CD4-positive, alpha-beta T cell (primary cell): Measurements from ENCODE around the gene SCRN1. TPM values are rescaled to one million over a fixed set of nuclear protein-coding genes. Genes with fewer than 3 reads are reported as not detected.

Experiments
- ATAC-seq: fragments of 200-7000 bp; cut with Tn5 transposase; one replicate; pipeline ENCODE4 v1.10.0; 2022; ENCODE audit warnings: mild to moderate bottlenecking; ENCODE audit not compliant: poor library complexity
- CTCF ChIA-PET: fragments of 350-600 bp; sonication (Branson Sonifier 250); formaldehyde crosslinking; loops from one replicate; lab custom pipeline; 2021; ENCODE audit warnings: antibody characterized with exemption, inconsistent platforms; lab: Charles Lee
- POLR2A ChIA-PET: fragments of 350-600 bp; sonication (Branson Sonifier 250); formaldehyde crosslinking; loops from one replicate; lab custom pipeline; 2021; ENCODE audit warnings: antibody characterized with exemption, inconsistent platforms; lab: Charles Lee
- DNase-seq, 14 experiments: peaks; one replicate each; pipeline ENCODE4 v3.0.0-alpha.2; 2013 to 2020; ENCODE audit warnings: mixed read lengths in 2 of 14
- H3K27ac ChIP-seq, 2 donors: one replicate each; pipeline versions ENCODE4 v1.5.1 to v1.7.0; 2013; ENCODE audit warnings: low read length in 2 of 2, low read depth in 1 of 2, mild to moderate bottlenecking in 1 of 2
- H3K27me3 ChIP-seq, 2 experiments: 1 replicate in 1 of 2; 2 replicates in 1 of 2; pipeline versions ENCODE4 v1.6.1 to v1.7.0; 2013; ENCODE audit warnings: low read length in 2 of 2, control low read depth in 1 of 2, mild to moderate bottlenecking in 1 of 2, moderate library complexity in 1 of 2; ENCODE audit not compliant: insufficient read depth in 2 of 2, control insufficient read depth in 1 of 2
- H3K36me3 ChIP-seq: one replicate; pipeline ENCODE4 v1.6.1; 2013; ENCODE audit warnings: low read length, control low read depth; ENCODE audit not compliant: insufficient read depth
- H3K4me1 ChIP-seq: one replicate; pipeline ENCODE4 v1.6.1; 2013; ENCODE audit warnings: low read length, control low read depth; ENCODE audit not compliant: insufficient read depth
- H3K4me3 ChIP-seq: one replicate; pipeline ENCODE4 v1.5.1; 2013; ENCODE audit warnings: mild to moderate bottlenecking, low read length, moderate library complexity
- H3K9me3 ChIP-seq, 2 experiments: 1 replicate in 1 of 2; 2 replicates in 1 of 2; pipeline versions ENCODE4 v1.6.1 to v1.7.0; 2013; ENCODE audit warnings: low read length in 2 of 2, mild to moderate bottlenecking in 2 of 2, control low read depth in 1 of 2, moderate library complexity in 1 of 2; ENCODE audit not compliant: control insufficient read depth in 1 of 2, insufficient read depth in 1 of 2
- H3K27ac Mint-ChIP-seq: one replicate; pipeline ENCODE4 v1.8.0; 2020; ENCODE audit warnings: mixed read lengths
- H3K27me3 Mint-ChIP-seq: one replicate; pipeline ENCODE4 v1.8.0; 2021; ENCODE audit warnings: mixed read lengths
- H3K36me3 Mint-ChIP-seq: one replicate; pipeline ENCODE4 v1.8.0; 2021; ENCODE audit warnings: low read depth, mixed read lengths
- H3K4me1 Mint-ChIP-seq: one replicate; pipeline ENCODE4 v1.8.0; 2021; ENCODE audit warnings: low read depth, mixed read lengths
- H3K4me3 Mint-ChIP-seq: one replicate; pipeline ENCODE4 v1.8.0; 2020; ENCODE audit warnings: mild to moderate bottlenecking, mixed read lengths
- H3K9me3 Mint-ChIP-seq: one replicate; pipeline ENCODE4 v1.8.0; 2020; ENCODE audit warnings: mixed read lengths
- intact Hi-C, 2 experiments: fragments of 100-400 bp; cut with DNase I in 1 of 2; cut with micrococcal nuclease in 1 of 2; formaldehyde crosslinking; loops; one replicate each; pipeline versions ENCODE4 v1.15.1 to v1.9.0; 2023 to 2025; cut with DNase I, micrococcal nuclease
- total RNA-seq, 174 experiments: library from RNA in 2 of 174; stranded (reverse) in 2 of 174; gene quantifications; one replicate each; pipeline ENCODE4 v1.2.3 and lab custom pipeline; 2021 to 2026
- TF ChIP-seq, protein P1 (sequence below): fragments of 200-600 bp; IDR thresholded peaks from one replicate; pipeline ENCODE4 v1.8.0; 2022; ENCODE audit warnings: antibody characterized with exemption, mild to moderate bottlenecking

Gene SCRN1
- total RNA-seq, 2 experiments from 2014 or later, result 2.4 to 3.2 TPM

GRCh38 chr7:29970158-29970557 is 19.4 kb downstream of the SCRN1 start:
- Histone ChIP-seq H3K4me1 (peaks cover 4% of the 10 kb centered on the region), H3K27ac (no peak overlapping the region), H3K4me3 (no peak overlapping the region), H3K36me3 (no peaks in the 10 kb centered on the region), H3K9me3 (no peaks in the 10 kb centered on the region), H3K27me3 (no peaks in the 10 kb centered on the region)
- no peak for ATAC-seq
- no peak overlapping the region for H3K4me3 Mint-ChIP-seq
- H3K36me3 Mint-ChIP-seq, result no peaks in the 10 kb centered on the region
- TF ChIP-seq, protein P1, sequence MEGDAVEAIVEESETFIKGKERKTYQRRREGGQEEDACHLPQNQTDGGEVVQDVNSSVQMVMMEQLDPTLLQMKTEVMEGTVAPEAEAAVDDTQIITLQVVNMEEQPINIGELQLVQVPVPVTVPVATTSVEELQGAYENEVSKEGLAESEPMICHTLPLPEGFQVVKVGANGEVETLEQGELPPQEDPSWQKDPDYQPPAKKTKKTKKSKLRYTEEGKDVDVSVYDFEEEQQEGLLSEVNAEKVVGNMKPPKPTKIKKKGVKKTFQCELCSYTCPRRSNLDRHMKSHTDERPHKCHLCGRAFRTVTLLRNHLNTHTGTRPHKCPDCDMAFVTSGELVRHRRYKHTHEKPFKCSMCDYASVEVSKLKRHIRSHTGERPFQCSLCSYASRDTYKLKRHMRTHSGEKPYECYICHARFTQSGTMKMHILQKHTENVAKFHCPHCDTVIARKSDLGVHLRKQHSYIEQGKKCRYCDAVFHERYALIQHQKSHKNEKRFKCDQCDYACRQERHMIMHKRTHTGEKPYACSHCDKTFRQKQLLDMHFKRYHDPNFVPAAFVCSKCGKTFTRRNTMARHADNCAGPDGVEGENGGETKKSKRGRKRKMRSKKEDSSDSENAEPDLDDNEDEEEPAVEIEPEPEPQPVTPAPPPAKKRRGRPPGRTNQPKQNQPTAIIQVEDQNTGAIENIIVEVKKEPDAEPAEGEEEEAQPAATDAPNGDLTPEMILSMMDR, result no peak
- H3K9me3 Mint-ChIP-seq, result no peaks in the 10 kb centered on the region
- no peak for DNase-seq
- intact Hi-C loops, result no loop called here
- H3K27me3 Mint-ChIP-seq, result peaks cover 11% of the 10 kb centered on the region
- ChIA-PET CTCF (no interaction called here), POLR2A (interaction anchor here (1.2 to 1.3 kb wide), 2 partner anchors 8 to 18 kb away, joined by 3 read pairs; no protein-coding TSS in a partner anchor)
- no peak overlapping the region for H3K27ac Mint-ChIP-seq
- peaks cover 24% of the 10 kb centered on the region for H3K4me1 Mint-ChIP-seq

- H3K9me3 Mint-ChIP-seq, result no peaks in the 10 kb centered on the region
- DNase-seq (no peak), ATAC-seq (no peak)
- Histone ChIP-seq H3K4me1 (peaks cover 4% of the 10 kb centered on the region), H3K4me3 (no peak overlapping the region), H3K9me3 (no peaks in the 10 kb centered on the region), H3K27me3 (no peaks in the 10 kb centered on the region), H3K36me3 (no peaks in the 10 kb centered on the region), H3K27ac (no peak overlapping the region)
- H3K27ac Mint-ChIP-seq, result no peak overlapping the region
- H3K4me3 Mint-ChIP-seq, result no peak overlapping the region
- no peaks in the 10 kb centered on the region for H3K36me3 Mint-ChIP-seq
- ChIA-PET POLR2A (interaction anchor here (1.2 to 1.3 kb wide), 2 partner anchors 8 to 18 kb away, joined by 3 read pairs; no protein-coding TSS in a partner anchor), CTCF (no interaction called here)
- peaks cover 24% of the 10 kb centered on the region for H3K4me1 Mint-ChIP-seq
- TF ChIP-seq, protein P1, result no peak
- H3K27me3 Mint-ChIP-seq, result peaks cover 11% of the 10 kb centered on the region
- intact Hi-C loops, result no loop called here
Measured at GRCh38 chr7:29969738-29970137, 19.9 kb downstream of the SCRN1 start.

DNA sequence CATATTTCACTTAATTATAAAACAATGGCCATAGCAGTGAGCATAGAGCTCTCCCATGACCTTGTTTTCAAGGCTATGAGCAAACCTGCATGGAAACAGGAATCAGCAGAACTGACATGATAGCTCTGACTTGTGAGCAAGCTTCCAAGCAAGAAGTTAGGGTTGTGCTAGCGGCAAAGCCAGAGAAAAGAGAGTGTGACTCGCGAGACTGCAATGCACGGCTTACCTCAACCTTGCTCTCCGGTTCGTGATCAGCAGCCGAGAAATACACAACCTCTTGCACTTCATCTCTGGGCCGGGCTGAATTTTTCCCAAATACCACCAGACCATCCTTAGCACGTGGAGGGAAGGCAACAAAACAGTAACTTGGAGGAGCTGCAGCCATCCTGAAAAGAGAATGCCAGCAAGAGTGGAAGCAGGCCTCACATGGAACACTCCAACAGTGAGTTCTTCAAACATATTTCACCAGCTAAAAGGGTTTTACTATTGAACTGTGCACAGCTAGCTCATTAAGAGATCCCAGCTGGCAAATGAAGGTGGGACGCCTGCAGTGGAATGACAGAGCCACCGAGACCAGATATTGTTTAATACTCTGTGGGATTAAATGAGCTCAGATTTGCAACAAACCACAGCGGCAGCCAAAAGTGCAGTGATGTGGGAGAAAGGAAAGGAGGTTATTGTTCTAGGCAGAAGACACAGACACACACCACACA is 20.8 kb downstream of the SCRN1 start:
- CTCF ChIA-PET, result no interaction called here
- intact Hi-C loops, result no loop called here
- Mint-ChIP-seq H3K27me3 (peaks cover 11% of the 10 kb centered on the region), H3K27ac (no peak overlapping the region), H3K4me3 (no peak overlapping the region), H3K36me3 (no peaks in the 10 kb centered on the region), H3K4me1 (peaks cover 24% of the 10 kb centered on the region), H3K9me3 (no peaks in the 10 kb centered on the region)
- no peaks in the 10 kb centered on the region for H3K36me3 ChIP-seq
- no peak for ATAC-seq
- H3K27ac ChIP-seq, result no peak overlapping the region
- H3K27me3 ChIP-seq, result no peaks in the 10 kb centered on the region
- no peaks in the 10 kb centered on the region for H3K9me3 ChIP-seq
- H3K4me3 ChIP-seq, result no peak overlapping the region
- TF ChIP-seq, protein P1, result no peak
- POLR2A ChIA-PET, result interaction anchor here (1.2 to 1.3 kb wide), 2 partner anchors 9 to 19 kb away, joined by 3 read pairs; no protein-coding TSS in a partner anchor
- DNase-seq, result no peak
- peaks cover 4% of the 10 kb centered on the region for H3K4me1 ChIP-seq
